ENCODE measurements around the gene LARGE1. TPM values are rescaled to one million over a fixed set of nuclear protein-coding genes. Genes with fewer than 3 reads are reported as not detected.
"Not testable (repeated sequence)": the region's sequence is repeated elsewhere in the genome, so short reads cannot be mapped to it uniquely, and the experiment has no call there.

Gene LARGE1
- total and polyA plus RNA-seq, 9 of the 15 experiments (the other 6 are each of a cell fraction or from before 2014, with no cell fraction given), result 0.01 to 0.66 (median 0.14) TPM; not detected in 2

- in situ Hi-C loops (cut with MboI); BruUV-seq (replicated peaks); intact Hi-C loops (cut with micrococcal nuclease); H3K9me1 ChIP-seq (ENCODE audit: control insufficient read depth, insufficient read depth, low read length); H3K9me3 ChIP-seq (replicated peaks; ENCODE audit: control insufficient read depth, insufficient read depth, low read depth, low read length); H3K4me1 ChIP-seq (replicated peaks in 1 of 2; ENCODE audit: control insufficient read depth in 2 of 2, insufficient read depth in 2 of 2, low read length in 2 of 2); H3K27me3 ChIP-seq (ENCODE audit: control insufficient read depth in 2 of 2, insufficient read depth in 2 of 2, low read length in 2 of 2); ATAC-seq; FAIRE-seq; H3K27ac ChIP-seq (ENCODE audit: extremely low read depth, low read depth, low read length); H2AFZ ChIP-seq (ENCODE audit: low read depth, low read length); DNase-seq (ENCODE audit: extremely low read depth in 1 of 4, low spot score in 3 of 4); H3K4me3 ChIP-seq; H3K4me2 ChIP-seq (ENCODE audit: insufficient read depth, low read length); H3K79me2 ChIP-seq (ENCODE audit: control insufficient read depth, insufficient read depth, low read length); CTCF ChIA-PET (ENCODE audit: low intra/inter-chr PET ratio); H3K36me3 ChIP-seq (ENCODE audit: control insufficient read depth, insufficient read depth, low read length); H4K20me1 ChIP-seq (replicated peaks; ENCODE audit: control insufficient read depth, insufficient read depth, low read length); H3K9ac ChIP-seq (ENCODE audit: insufficient read depth in 1 of 2, low read depth in 2 of 2, low read length in 2 of 2): not testable (repeated sequence)
- WGBS (ENCODE audit: insufficient coverage, low coverage, missing lambda C conversion rate), result 8% methylated on average over 5 of the region's 5 CpGs
- POLR2A ChIA-PET, result interaction anchor here (0.5 kb wide), 1 partner anchor 34 kb away, joined by 3 read pairs; no protein-coding TSS in a partner anchor
Measured at GRCh38 chr22:33858653-33859052, 61.6 kb downstream of the LARGE1 start.

- H3K9me1 ChIP-seq (ENCODE audit: control insufficient read depth, insufficient read depth, low read length); H3K27me3 ChIP-seq (ENCODE audit: control insufficient read depth in 2 of 2, insufficient read depth in 2 of 2, low read length in 2 of 2); FAIRE-seq; H3K4me3 ChIP-seq; DNase-seq (ENCODE audit: extremely low read depth in 1 of 4, low spot score in 3 of 4); H4K20me1 ChIP-seq (replicated peaks; ENCODE audit: control insufficient read depth, insufficient read depth, low read length); H3K4me1 ChIP-seq (replicated peaks in 1 of 2; ENCODE audit: control insufficient read depth in 2 of 2, insufficient read depth in 2 of 2, low read length in 2 of 2); POLR2A ChIA-PET; H3K79me2 ChIP-seq (ENCODE audit: control insufficient read depth, insufficient read depth, low read length); ATAC-seq; H3K9me3 ChIP-seq (replicated peaks; ENCODE audit: control insufficient read depth, insufficient read depth, low read depth, low read length); BruUV-seq (replicated peaks); intact Hi-C loops (cut with micrococcal nuclease); H3K27ac ChIP-seq (ENCODE audit: extremely low read depth, low read depth, low read length); H3K9ac ChIP-seq (ENCODE audit: insufficient read depth in 1 of 2, low read depth in 2 of 2, low read length in 2 of 2); H3K36me3 ChIP-seq (ENCODE audit: control insufficient read depth, insufficient read depth, low read length); CTCF ChIA-PET (ENCODE audit: low intra/inter-chr PET ratio); in situ Hi-C loops (cut with MboI): not testable (repeated sequence)
- H2AFZ ChIP-seq (ENCODE audit: low read depth, low read length), result peak overlapping the region; percentile 80; the same call in 1 of the 2 replicates
- WGBS (ENCODE audit: insufficient coverage, low coverage, missing lambda C conversion rate), result 3% methylated on average over 7 of the region's 16 CpGs
- H3K4me2 ChIP-seq (ENCODE audit: insufficient read depth, low read length), result 0 out of 2 replicates have a peak overlapping the region, but pooled peaks have one; percentile 18
- TF ChIP-seq YY1 (IDR thresholded peaks at IDR 0.05; ENCODE audit: borderline replicate concordance in 1 of 3, control insufficient read depth in 1 of 3, extremely low read depth in 1 of 3, insufficient read depth in 3 of 3, insufficient read length in 1 of 3, insufficient replicate concordance in 2 of 3, low read depth in 1 of 3, low read length in 2 of 3) (peak in 1 of 3 experiments; percentile 77), L3MBTL2 (IDR thresholded peaks at IDR 0.05) (0 out of 2 replicates have a peak, but pooled peaks have one; percentile 18)
Measured at GRCh38 chr22:33857767-33858166, 62.5 kb downstream of the LARGE1 start.

Measured in K562 (cell line).